OCI-M1 (cell line): ENCODE measurements around the gene PLD6.
"Not testable (repeated sequence)": the region's sequence is repeated elsewhere in the genome, so short reads cannot be mapped to it uniquely, and the experiment has no call there.

ENCODE experiments used
- DNase-seq: peaks from one replicate; lab custom pipeline; 2025; lab: John Stamatoyannopoulos, UW

Gene PLD6

GRCh38 chr17:17176341-17176740 lies 29.8 kb downstream of the PLD6 start:
- no peak for DNase-seq

GRCh38 chr17:17175917-17176316 lies 30.2 kb downstream of the PLD6 start:
- no peak for DNase-seq

GRCh38 chr17:17175340-17175739 lies 30.8 kb downstream of the PLD6 start:
- DNase-seq = no peak

GRCh38 chr17:17173921-17174320 lies 32.2 kb downstream of the PLD6 start:
- DNase-seq = no peak

- DNase-seq = no peak
These were observed 33.1 kb downstream of the PLD6 start for GRCh38 chr17:17172990-17173389.

GRCh38 chr17:17172001-17172939 lies 33.9 kb downstream of the PLD6 start:
- DNase-seq = no peak

GRCh38 chr17:17171186-17171585 lies 34.9 kb downstream of the PLD6 start:
- DNase-seq = no peak

- no peak for DNase-seq
These were observed 35.7 kb downstream of the PLD6 start for GRCh38 chr17:17170346-17170985.

GRCh38 chr17:17169396-17169795 lies 36.7 kb downstream of the PLD6 start:
- no peak for DNase-seq

- DNase-seq = no peak
These were observed 37.7 kb downstream of the PLD6 start for GRCh38 chr17:17168401-17168800.

GRCh38 chr17:17167986-17168385 lies 38.1 kb downstream of the PLD6 start:
- DNase-seq = no peak

- DNase-seq = no peak
These were observed 38.8 kb downstream of the PLD6 start for GRCh38 chr17:17167356-17167755.

- DNase-seq = no peak
These were observed 39.7 kb downstream of the PLD6 start for GRCh38 chr17:17166446-17166845.

- DNase-seq = no peak
These were observed 40.3 kb downstream of the PLD6 start for GRCh38 chr17:17165666-17166308.

- DNase-seq = no peak
These were observed 41.5 kb downstream of the PLD6 start for GRCh38 chr17:17164676-17165075.

GRCh38 chr17:17164156-17164555 lies 42.0 kb downstream of the PLD6 start:
- DNase-seq = no peak

GRCh38 chr17:17161759-17162158 lies 44.4 kb downstream of the PLD6 start:
- no peak for DNase-seq

GRCh38 chr17:17161121-17161520 lies 45.0 kb downstream of the PLD6 start:
- DNase-seq = no peak

- no peak for DNase-seq
These were observed 46.6 kb downstream of the PLD6 start for GRCh38 chr17:17159571-17159970.

GRCh38 chr17:17158506-17158905 lies 47.6 kb downstream of the PLD6 start:
- not testable (repeated sequence) for DNase-seq

GRCh38 chr17:17157041-17157440 lies 49.1 kb downstream of the PLD6 start:
- DNase-seq = no peak

GRCh38 chr17:17156511-17156910 lies 49.6 kb downstream of the PLD6 start:
- no peak for DNase-seq

- DNase-seq = no peak
These were observed 50.0 kb downstream of the PLD6 start for GRCh38 chr17:17156107-17156506.
